ENCODE data around the gene TM9SF4. TPM values are rescaled to one million over a fixed set of nuclear protein-coding genes. Genes with fewer than 3 reads are reported as not detected.
A peak's percentile ranks its signal among the peaks of the same experiment; 100 is the strongest.

TM9SF4 gene
- total RNA-seq, 2 donors from 2014 or later = 76.7 to 79.9 TPM

GRCh38 chr20:32110727-32111126, 1.2 kb downstream of the TM9SF4 start:
- no peak for TF ChIP-seq CTCF (IDR thresholded peaks at IDR 0.05)
- peak overlapping the region in 1 of 2 donors; percentile 97 for H3K9ac ChIP-seq (ENCODE audit: low read depth in 2 of 2, low read length in 2 of 2)
- no peaks in the 10 kb centered on the region for H3K4me1 ChIP-seq
- no peak for DNase-seq
- H3K9me3 ChIP-seq = no peaks in the 10 kb centered on the region
- H3K27ac ChIP-seq = peak overlapping the region; percentile 91
- no peaks in the 10 kb centered on the region for H3K36me3 ChIP-seq
- no peaks in the 10 kb centered on the region for H3K27me3 ChIP-seq
- peak overlapping the region; percentile 92 for H3K4me3 ChIP-seq
- intact Hi-C loops (cut with DNase I) = no loop called here

GRCh38 chr20:32111156-32111686, 1.7 kb downstream of the TM9SF4 start:
- Histone ChIP-seq H3K9ac (ENCODE audit: low read depth in 2 of 2, low read length in 2 of 2) (no peak overlapping the region), H3K4me1 (no peaks in the 10 kb centered on the region), H3K27ac (peak overlapping the region; percentile 91), H3K36me3 (no peaks in the 10 kb centered on the region), H3K9me3 (no peaks in the 10 kb centered on the region), H3K27me3 (no peaks in the 10 kb centered on the region), H3K4me3 (no peak overlapping the region)
- intact Hi-C loops (cut with DNase I) = no loop called here
- TF ChIP-seq CTCF (IDR thresholded peaks at IDR 0.05) = no peak
- peak; percentile 35 for DNase-seq

GRCh38 chr20:32111753-32112152, 2.2 kb downstream of the TM9SF4 start:
- peak; percentile 20 for DNase-seq
- no peaks in the 10 kb centered on the region for H3K27me3 ChIP-seq
- no peak overlapping the region for H3K9ac ChIP-seq (ENCODE audit: low read depth in 2 of 2, low read length in 2 of 2)
- intact Hi-C loops (cut with DNase I) = no loop called here
- H3K27ac ChIP-seq = peak overlapping the region; percentile 91
- TF ChIP-seq CTCF (IDR thresholded peaks at IDR 0.05) = no peak
- no peak overlapping the region for H3K4me3 ChIP-seq
- no peaks in the 10 kb centered on the region for H3K36me3 ChIP-seq
- no peaks in the 10 kb centered on the region for H3K4me1 ChIP-seq
- no peaks in the 10 kb centered on the region for H3K9me3 ChIP-seq

GRCh38 chr20:32112841-32113240, 3.3 kb downstream of the TM9SF4 start:
- Histone ChIP-seq H3K9ac (ENCODE audit: low read depth in 2 of 2, low read length in 2 of 2) (no peak overlapping the region), H3K36me3 (no peaks in the 10 kb centered on the region), H3K4me3 (no peak overlapping the region), H3K4me1 (no peaks in the 10 kb centered on the region), H3K9me3 (no peaks in the 10 kb centered on the region), H3K27me3 (no peaks in the 10 kb centered on the region), H3K27ac (peak overlapping the region; percentile 91)
- intact Hi-C loops (cut with DNase I) = no loop called here
- TF ChIP-seq CTCF (IDR thresholded peaks at IDR 0.05) = no peak
- peak; percentile 77 for DNase-seq

GRCh38 chr20:32113591-32114260, 4.2 kb downstream of the TM9SF4 start:
- no peaks in the 10 kb centered on the region for H3K27me3 ChIP-seq
- H3K9me3 ChIP-seq = no peaks in the 10 kb centered on the region
- H3K27ac ChIP-seq = peak overlapping the region; percentile 91
- no peaks in the 10 kb centered on the region for H3K4me1 ChIP-seq
- H3K9ac ChIP-seq (ENCODE audit: low read depth in 2 of 2, low read length in 2 of 2) = no peak overlapping the region
- intact Hi-C loops (cut with DNase I) = no loop called here
- no peaks in the 10 kb centered on the region for H3K36me3 ChIP-seq
- no peak for TF ChIP-seq CTCF (IDR thresholded peaks at IDR 0.05)
- no peak overlapping the region for H3K4me3 ChIP-seq
- DNase-seq = no peak

Measured in colonic mucosa (tissue), 4 donors.